K562 (cell line): Measurements from ENCODE around the gene CRADD. TPM values are rescaled to one million over a fixed set of nuclear protein-coding genes. Genes with fewer than 3 reads are reported as not detected.

Experiments
- FOSL1 ChIP-seq: fragments of 200-800 bp; sonication (Bioruptor generic); conservative IDR thresholded peaks from 2 replicates; pipeline ENCODE4 v1.6.1; 2016; ENCODE audit warnings: missing genetic modification characterization, missing compliant biosample characterization
- HINFP ChIP-seq: fragments of 450-650 bp; conservative IDR thresholded peaks from 2 replicates; pipeline ENCODE4 v1.6.1; 2016; ENCODE audit warnings: missing genetic modification characterization, low read depth, mild to moderate bottlenecking, control low read depth, missing compliant biosample characterization
- HMBOX1 ChIP-seq: sonication (generic); IDR thresholded peaks from 2 replicates; pipeline ENCODE4 v1.6.1; 2016
- MGA ChIP-seq: fragments of 450-650 bp; IDR thresholded peaks from 2 replicates; pipeline ENCODE4 v1.6.1; 2016; ENCODE audit warnings: mild to moderate bottlenecking, moderate library complexity
- RFX1 ChIP-seq: fragments of 450-650 bp; IDR thresholded peaks from 2 replicates; pipeline ENCODE4 v1.6.1; 2016; ENCODE audit warnings: mild to moderate bottlenecking, moderate library complexity
- SMAD4 ChIP-seq: fragments of 250-450 bp; sonication (Bioruptor Pico); conservative IDR thresholded peaks from 2 replicates; pipeline ENCODE4 v1.8.0; 2021; ENCODE audit warnings: inconsistent platforms, mild to moderate bottlenecking, moderate library complexity
- SMARCA4 ChIP-seq: fragments of 450-650 bp; IDR thresholded peaks from 2 replicates; pipeline ENCODE4 v1.6.1; 2016
- TOE1 ChIP-seq, 2 experiments: fragments of 450-650 bp in 1 of 2; sonication (generic) in 1 of 2; formaldehyde crosslinking in 1 of 2; IDR thresholded peaks; 2 replicates each; pipeline versions ENCODE4 v1.7.1 to v1.8.0; 2016 to 2022; ENCODE audit warnings: borderline replicate concordance in 2 of 2, mild to moderate bottlenecking in 2 of 2, antibody characterized with exemption in 1 of 2, inconsistent platforms in 1 of 2, low read depth in 1 of 2, missing genetic modification reagents in 1 of 2, moderate library complexity in 1 of 2
- ZBTB26 ChIP-seq: fragments of 450-650 bp; formaldehyde crosslinking; IDR thresholded peaks from 2 replicates; pipeline ENCODE4 v1.4.0; 2022; ENCODE audit warnings: missing genetic modification characterization
- ZNF134 ChIP-seq: fragments of 250-450 bp; sonication (Bioruptor Pico); conservative IDR thresholded peaks from 2 replicates; pipeline ENCODE4 v1.4.0; 2020
- polyA plus RNA-seq, 8 experiments: library from polyadenylated mRNA; depleted of rRNA in 4 of 8; stranded (reverse) in 5 of 8; unstranded in 3 of 8; fragments of >200 nt; fragmentation: Nextera tagmentation in 2 of 8; fragmentation: Illumina TruSeq in 1 of 8; extraction: Ambion mirVana in 2 of 8; extraction: Trizol in 1 of 8; gene quantifications; 2 replicates each; pipeline versions ENCODE4 v1.2.1 to v1.2.3, GENCODE V29; 2011 to 2014; ENCODE audit warnings: inconsistent platforms in 1 of 8, missing spikeins in 1 of 8
- total RNA-seq, 7 experiments: library from RNA; depleted of rRNA in 6 of 7; stranded (reverse); fragments of >200 nt in 6 of 7; fragmentation: Illumina TruSeq in 2 of 7; extraction: Trizol in 2 of 7; gene quantifications; 2 replicates each; pipeline versions ENCODE4 v1.2.1 to v1.2.3, GENCODE V29; 2011 to 2021; ENCODE audit warnings: low replicate concordance in 1 of 7

CRADD gene
- total and polyA plus RNA-seq, 9 of the 15 experiments (the other 6 are each of a cell fraction or from before 2014, with no cell fraction given): 20.5 to 41.1 (median 25.9) TPM

GRCh38 chr12:93743229-93743998, 66.2 kb downstream of the CRADD start (continued):
- TF ChIP-seq MGA (no peak), RFX1 (no peak), SMAD4 (CRISPR knock-in tag) (0 out of 2 replicates have a peak, but pooled peaks have one; percentile 8), SMARCA4 (no peak), ZBTB26 (CRISPR knock-in tag) (no peak), ZNF134 (CRISPR knock-in tag) (0 out of 2 replicates have a peak, but pooled peaks have one; percentile 36), FOSL1 (tag) (peak; percentile 27; the same call in 1 of the 2 replicates), HMBOX1 (peak; percentile 58; the same call in 1 of the 2 replicates), HINFP (tag) (no peak), TOE1 (IDR thresholded peaks at IDR 0.05; ENCODE audit: borderline replicate concordance) (no peak), TOE1 (CRISPR knock-in tag; IDR thresholded peaks at IDR 0.05; ENCODE audit: borderline replicate concordance, low read depth) (no peak)
